Left ventricle myocardium inferior (tissue), 1 donor: ENCODE measurements around the gene ASGR1. TPM values are rescaled to one million over a fixed set of nuclear protein-coding genes. Genes with fewer than 3 reads are reported as not detected.
A peak's percentile ranks its signal among the peaks of the same experiment; 100 is the strongest.

Source experiments
- DNase-seq: peaks from one replicate; pipeline ENCODE4 v3.0.0-alpha.2; 2020
- H3K27ac ChIP-seq: fragments of 200-600 bp; replicated peaks from 2 replicates; pipeline ENCODE4 v1.8.0; 2021
- H3K27me3 ChIP-seq: fragments of 200-600 bp; 2 replicates; pipeline ENCODE4 v1.8.0; 2021; ENCODE audit warnings: low read depth
- H3K36me3 ChIP-seq: fragments of 200-600 bp; 2 replicates; pipeline ENCODE4 v1.8.0; 2021
- H3K4me1 ChIP-seq: fragments of 200-600 bp; 2 replicates; pipeline ENCODE4 v1.8.0; 2021
- H3K4me3 ChIP-seq: fragments of 200-600 bp; 2 replicates; pipeline ENCODE4 v1.8.0; 2021; ENCODE audit warnings: mild to moderate bottlenecking, moderate library complexity
- H3K9me3 ChIP-seq: fragments of 200-600 bp; replicated peaks from 2 replicates; pipeline ENCODE4 v1.8.0; 2021
- CTCF ChIP-seq: fragments of 200-600 bp; IDR thresholded peaks from 2 replicates; pipeline ENCODE4 v1.8.0; 2021; ENCODE audit warnings: antibody characterized with exemption, mild to moderate bottlenecking, borderline replicate concordance
- intact Hi-C: fragments of 100-400 bp; cut with micrococcal nuclease; formaldehyde crosslinking; loops from one replicate; pipeline ENCODE4 v1.11.0; 2022
- total RNA-seq: library from RNA; stranded (reverse); fragmentation: NEBNext Ultra II Directional; extraction: Animal tissue kit (Norgen Biotek cat#: 25700); gene quantifications from one replicate; pipeline ENCODE4 v1.2.1, GENCODE V29; 2021
- donor health status: DM: no; HTN: yes; CAD: no; lungs with severe emphysema.

Gene ASGR1
- total RNA-seq, 1 donor from 2014 or later: 0.14 TPM

- peak; percentile 27 for DNase-seq
- Histone ChIP-seq H3K27ac (no peak overlapping the region), H3K4me3 (no peak overlapping the region), H3K36me3 (no peaks in the 10 kb centered on the region), H3K27me3 (peaks cover 95% of the 10 kb centered on the region), H3K9me3 (no peaks in the 10 kb centered on the region), H3K4me1 (peaks cover 13% of the 10 kb centered on the region)
- TF ChIP-seq CTCF: no peak
- intact Hi-C loops: loop anchor here (5.0 to 10.0 kb wide), 2 partner anchors 85 to 223 kb away; no protein-coding TSS in a partner anchor
Measured at GRCh38 chr17:7137171-7137943, 41.8 kb downstream of the ASGR1 start.

- peak; percentile 69 for DNase-seq
- intact Hi-C loops: loop anchor here (5.0 to 10.0 kb wide), 2 partner anchors 84 to 222 kb away; no protein-coding TSS in a partner anchor
- Histone ChIP-seq H3K36me3 (no peaks in the 10 kb centered on the region), H3K4me3 (no peak overlapping the region), H3K9me3 (no peaks in the 10 kb centered on the region), H3K27me3 (peaks cover 96% of the 10 kb centered on the region), H3K4me1 (peaks cover 13% of the 10 kb centered on the region), H3K27ac (no peak overlapping the region)
- TF ChIP-seq CTCF: peak; percentile 92
Measured at GRCh38 chr17:7136266-7136877, 42.8 kb downstream of the ASGR1 start.

- Histone ChIP-seq H3K27me3 (peaks cover 96% of the 10 kb centered on the region), H3K9me3 (no peaks in the 10 kb centered on the region), H3K27ac (no peak overlapping the region), H3K4me3 (peak overlapping the region; percentile 32), H3K36me3 (no peaks in the 10 kb centered on the region), H3K4me1 (peaks cover 13% of the 10 kb centered on the region)
- DNase-seq: no peak
- intact Hi-C loops: loop anchor here (10.0 kb wide), 1 partner anchor 219 kb away; no protein-coding TSS in a partner anchor
- TF ChIP-seq CTCF: no peak
Measured at GRCh38 chr17:7133916-7134315, 45.3 kb downstream of the ASGR1 start.

GRCh38 chr17:7133424-7133823, 45.7 kb downstream of the ASGR1 start:
- intact Hi-C loops: loop anchor here (10.0 kb wide), 1 partner anchor 219 kb away; no protein-coding TSS in a partner anchor
- Histone ChIP-seq H3K4me1 (peaks cover 13% of the 10 kb centered on the region), H3K27ac (no peak overlapping the region), H3K4me3 (peak overlapping the region; percentile 32), H3K27me3 (peaks cover 96% of the 10 kb centered on the region), H3K36me3 (no peaks in the 10 kb centered on the region), H3K9me3 (no peaks in the 10 kb centered on the region)
- TF ChIP-seq CTCF: no peak
- DNase-seq: peak; percentile 39

- intact Hi-C loops: loop anchor here (10.0 kb wide), 1 partner anchor 218 kb away; no protein-coding TSS in a partner anchor
- H3K27me3 ChIP-seq: peaks cover 96% of the 10 kb centered on the region
- peak overlapping the region; percentile 30 for H3K27ac ChIP-seq
- peaks cover 13% of the 10 kb centered on the region for H3K4me1 ChIP-seq
- no peaks in the 10 kb centered on the region for H3K36me3 ChIP-seq
- H3K4me3 ChIP-seq: peak overlapping the region; percentile 40
- TF ChIP-seq CTCF: no peak
- no peaks in the 10 kb centered on the region for H3K9me3 ChIP-seq
- DNase-seq: no peak
Measured at GRCh38 chr17:7132511-7133094, 46.6 kb downstream of the ASGR1 start.
